H1 (cell line): ENCODE data around the gene PPIF.

ENCODE experiments used
- CHD1 ChIP-seq: IDR thresholded peaks from 2 replicates; pipeline ENCODE4 v1.6.1; 2012; ENCODE audit warnings: low read depth, low read length, improper control_type of control experiment
- EZH2 ChIP-seq: fragments of 200-600 bp; sonication (generic); IDR thresholded peaks from 2 replicates; pipeline ENCODE4 v1.7.1; 2012; ENCODE audit warnings: low read depth, mild to moderate bottlenecking, moderate library complexity, low read length, inconsistent platforms; ENCODE audit not compliant: severe bottlenecking
- FOSL1 ChIP-seq: IDR thresholded peaks from 2 replicates; pipeline ENCODE4 v1.6.1; 2011; ENCODE audit warnings: mild to moderate bottlenecking, low read depth, low read length, moderate library complexity; ENCODE audit not compliant: insufficient read depth
- GABPA ChIP-seq: IDR thresholded peaks from 2 replicates; pipeline ENCODE4 v1.6.1; 2011; ENCODE audit warnings: mild to moderate bottlenecking, low read length, moderate library complexity, borderline replicate concordance; ENCODE audit not compliant: insufficient read depth
- HDAC2 ChIP-seq, 2 experiments: fragments of 300-600 bp in 1 of 2; sonication (generic) in 1 of 2; IDR thresholded peaks; 2 replicates each; pipeline ENCODE4 v1.6.1; 2011 to 2012; ENCODE audit warnings: low read depth in 2 of 2, low read length in 2 of 2, mild to moderate bottlenecking in 2 of 2, moderate library complexity in 2 of 2, borderline replicate concordance in 1 of 2, inconsistent platforms in 1 of 2
- HDAC6 ChIP-seq: IDR thresholded peaks from one replicate; pipeline ENCODE4 v1.7.1; 2012; ENCODE audit warnings: low read depth, mild to moderate bottlenecking, inconsistent platforms, low read length, moderate library complexity
- POLR2A ChIP-seq, 2 experiments: IDR thresholded peaks; 1 replicate in 1 of 2; 2 replicates in 1 of 2; pipeline ENCODE4 v1.6.1; 2011; ENCODE audit warnings: low read depth in 2 of 2, low read length in 2 of 2, mild to moderate bottlenecking in 2 of 2; ENCODE audit errors: control extremely low read depth in 1 of 2
- RFX5 ChIP-seq: IDR thresholded peaks from 2 replicates; pipeline ENCODE4 v1.6.1; 2011; ENCODE audit warnings: low read depth, low read length, improper control_type of control experiment, borderline replicate concordance
- RXRA ChIP-seq: IDR thresholded peaks from 2 replicates; pipeline ENCODE4 v1.6.1; 2011; ENCODE audit warnings: low read depth, mild to moderate bottlenecking, low read length, moderate library complexity; ENCODE audit not compliant: insufficient read depth
- TF ChIP-seq, protein P1 (sequence below), 3 experiments: IDR thresholded peaks; 1 replicate in 2 of 3; 2 replicates in 1 of 3; pipeline versions ENCODE4 v1.5.1 to v1.6.1; 2011; ENCODE audit warnings: low read length in 3 of 3, mild to moderate bottlenecking in 3 of 3, inconsistent platforms in 2 of 3, low read depth in 1 of 3, moderate library complexity in 1 of 3; ENCODE audit not compliant: insufficient read depth in 1 of 3; ENCODE audit errors: control extremely low read depth in 1 of 3

DNA sequence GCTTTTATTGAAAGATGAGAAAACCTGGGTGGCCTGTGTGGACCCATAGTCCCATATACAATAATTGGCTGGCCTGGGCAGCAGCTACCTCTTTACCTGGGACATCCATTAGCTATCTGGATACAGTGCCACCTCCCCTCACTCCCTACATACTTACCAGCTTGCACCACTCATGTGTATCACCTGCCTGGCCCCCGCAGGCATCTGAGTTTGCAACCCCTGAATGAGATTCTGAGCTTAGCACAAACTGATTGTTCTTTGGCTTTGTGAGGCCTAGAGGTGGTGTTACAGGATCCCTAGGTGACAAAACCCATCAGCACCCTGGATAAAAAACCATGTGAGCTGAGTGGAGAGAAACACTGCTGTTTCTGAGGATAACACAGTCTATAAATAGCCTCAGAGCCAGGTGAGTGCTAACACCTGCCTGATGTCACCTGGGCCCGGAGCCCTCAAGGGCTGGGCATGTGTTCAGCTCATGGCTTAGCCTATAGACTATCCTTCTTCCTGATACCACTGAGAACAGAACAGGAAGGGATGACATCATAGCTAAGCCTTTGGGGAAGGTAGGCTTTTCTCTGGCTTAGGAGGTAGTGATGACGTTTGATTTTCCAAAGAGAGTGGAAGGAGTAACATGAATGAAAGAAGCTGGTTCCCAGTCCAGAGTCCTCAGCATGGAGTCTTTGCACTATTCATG, 2.6 kb upstream of the PPIF start:
- TF ChIP-seq GABPA (no peak), HDAC2 (IDR thresholded peaks at IDR 0.05; ENCODE audit: borderline replicate concordance in 1 of 2, low read depth in 2 of 2, low read length in 2 of 2) (no peak), HDAC6 (no peak), RXRA (no peak), FOSL1 (no peak), EZH2 (no peak), RFX5 (no peak), POLR2A (IDR thresholded peaks at IDR 0.05; ENCODE audit: control extremely low read depth in 1 of 2, low read depth in 2 of 2, low read length in 2 of 2) (no peak), CHD1 (no peak)
- TF ChIP-seq, protein P1, sequence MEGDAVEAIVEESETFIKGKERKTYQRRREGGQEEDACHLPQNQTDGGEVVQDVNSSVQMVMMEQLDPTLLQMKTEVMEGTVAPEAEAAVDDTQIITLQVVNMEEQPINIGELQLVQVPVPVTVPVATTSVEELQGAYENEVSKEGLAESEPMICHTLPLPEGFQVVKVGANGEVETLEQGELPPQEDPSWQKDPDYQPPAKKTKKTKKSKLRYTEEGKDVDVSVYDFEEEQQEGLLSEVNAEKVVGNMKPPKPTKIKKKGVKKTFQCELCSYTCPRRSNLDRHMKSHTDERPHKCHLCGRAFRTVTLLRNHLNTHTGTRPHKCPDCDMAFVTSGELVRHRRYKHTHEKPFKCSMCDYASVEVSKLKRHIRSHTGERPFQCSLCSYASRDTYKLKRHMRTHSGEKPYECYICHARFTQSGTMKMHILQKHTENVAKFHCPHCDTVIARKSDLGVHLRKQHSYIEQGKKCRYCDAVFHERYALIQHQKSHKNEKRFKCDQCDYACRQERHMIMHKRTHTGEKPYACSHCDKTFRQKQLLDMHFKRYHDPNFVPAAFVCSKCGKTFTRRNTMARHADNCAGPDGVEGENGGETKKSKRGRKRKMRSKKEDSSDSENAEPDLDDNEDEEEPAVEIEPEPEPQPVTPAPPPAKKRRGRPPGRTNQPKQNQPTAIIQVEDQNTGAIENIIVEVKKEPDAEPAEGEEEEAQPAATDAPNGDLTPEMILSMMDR (IDR thresholded peaks at IDR 0.05; ENCODE audit: control extremely low read depth in 1 of 3, insufficient read depth in 1 of 3, low read depth in 1 of 3, low read length in 3 of 3): no peak
